Stimulated activated CD4-positive, alpha-beta T cell treated with anti-CD3 and anti-CD28 coated beads, Interleukin-4, amount 100 ng/mL, for 4 hours (primary cell): ENCODE measurements around the gene PANK1.
"Not testable (repeated sequence)": the region's sequence is repeated elsewhere in the genome, so short reads cannot be mapped to it uniquely, and the experiment has no call there.

Experiments
- DNase-seq, 2 experiments: peaks; one replicate each; pipeline ENCODE4 v3.0.0-alpha.2; 2020

The PANK1 gene

DNA sequence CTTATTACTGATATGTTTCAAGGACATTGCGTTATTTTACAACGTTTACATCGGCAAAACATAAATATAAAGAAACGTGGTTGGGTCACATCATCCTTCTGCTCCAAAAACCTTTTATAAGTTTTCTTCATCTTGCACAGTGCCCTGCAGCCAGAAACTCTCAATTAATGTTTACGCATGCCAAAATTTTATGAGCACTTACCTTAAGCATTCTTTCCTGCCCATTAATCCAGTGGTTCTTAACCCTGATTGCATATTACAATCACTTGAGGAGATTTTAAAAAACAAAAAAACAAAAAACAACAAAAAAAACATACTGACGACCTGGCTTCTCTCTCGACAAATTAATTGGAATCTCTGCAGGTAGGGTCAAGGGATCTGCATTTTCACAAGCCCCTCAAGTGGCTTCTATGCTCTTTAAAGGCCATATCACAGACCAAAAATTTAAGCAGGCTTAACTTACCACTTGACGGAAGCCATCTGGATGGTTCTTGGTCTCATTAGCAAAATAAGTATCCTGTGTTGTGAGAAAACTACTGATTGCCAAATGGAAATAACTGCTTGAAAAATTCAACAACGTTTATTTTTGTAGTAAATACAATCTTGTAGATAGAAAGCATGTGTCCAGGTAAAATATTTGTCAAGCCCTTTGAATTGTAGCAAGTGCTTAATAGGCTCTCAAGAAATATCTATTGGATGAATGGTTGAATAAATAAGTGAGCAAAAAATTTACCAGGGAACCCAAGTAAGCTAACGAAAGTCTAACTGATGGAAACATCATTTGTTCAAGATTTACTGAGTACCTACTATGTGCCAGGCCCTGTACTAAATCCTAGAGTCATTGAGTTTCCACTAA lies 78.7 kb downstream of the PANK1 start:
- DNase-seq: no peak

- no peak for DNase-seq
Measured at GRCh38 chr10:89565180-89565579, 79.9 kb downstream of the PANK1 start.

- DNase-seq: no peak
Measured at GRCh38 chr10:89563861-89564478, 81.1 kb downstream of the PANK1 start.

DNA sequence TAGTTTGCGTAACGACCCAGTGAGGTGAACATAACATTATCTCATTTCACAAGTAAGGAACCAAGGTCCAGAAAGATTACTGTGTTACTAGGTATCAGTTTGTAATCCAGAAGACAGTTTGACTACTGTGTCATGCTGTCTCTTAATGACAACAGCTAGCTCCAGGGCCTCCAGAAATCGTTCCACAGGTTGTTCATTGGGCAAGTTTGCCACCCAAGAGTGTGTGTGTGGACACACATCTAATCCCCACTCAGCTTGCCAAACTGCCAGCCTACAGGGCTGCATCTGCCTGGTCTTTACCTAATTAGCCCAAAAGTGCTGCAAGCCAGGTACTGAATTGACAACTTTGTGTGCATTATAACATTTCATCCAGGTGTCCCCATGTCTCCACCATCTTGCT lies 81.7 kb downstream of the PANK1 start:
- DNase-seq: no peak

- no peak for DNase-seq
Measured at GRCh38 chr10:89556600-89556999, 88.4 kb downstream of the PANK1 start.

- DNase-seq: no peak
Measured at GRCh38 chr10:89555688-89556445, 89.2 kb downstream of the PANK1 start.

DNA sequence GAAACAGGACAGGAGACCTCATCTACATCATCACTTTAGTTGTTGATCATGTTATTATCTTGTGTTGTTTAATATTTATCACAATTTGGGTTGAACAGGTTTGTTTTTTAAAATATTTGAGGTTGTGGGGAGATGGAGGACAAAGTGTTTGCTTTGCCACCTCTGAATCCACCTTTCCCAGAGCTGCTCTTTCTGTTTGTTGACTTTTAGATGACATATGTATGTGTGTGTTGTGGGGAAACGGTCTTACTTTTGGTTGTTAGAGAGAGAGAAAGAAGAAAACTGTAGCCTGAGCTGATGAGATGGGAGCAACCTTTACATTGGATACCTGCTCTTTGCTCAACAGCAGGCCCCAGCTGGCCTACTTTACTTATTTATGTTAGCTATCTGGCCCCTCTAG lies 90.6 kb downstream of the PANK1 start:
- no peak for DNase-seq

- DNase-seq: no peak
Measured at GRCh38 chr10:89553064-89553734, 91.8 kb downstream of the PANK1 start.

DNA sequence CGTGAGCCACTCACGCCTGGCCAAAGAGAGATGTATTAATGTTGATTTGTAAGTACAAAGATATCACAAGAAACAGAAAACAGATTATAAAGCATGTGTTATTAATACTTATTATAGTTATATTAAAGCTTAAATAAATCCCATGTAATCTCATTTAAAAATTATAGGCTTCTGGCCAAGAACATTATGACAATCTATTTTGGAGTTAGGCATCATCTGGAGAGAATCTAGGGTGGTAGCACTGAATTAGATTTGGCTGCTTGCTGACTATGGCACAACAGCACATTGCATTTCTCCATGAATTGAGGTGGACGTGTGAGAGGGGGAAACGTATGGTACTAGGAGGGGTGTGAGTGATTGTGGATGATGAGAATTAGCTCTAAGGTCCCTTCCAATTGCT lies 92.8 kb downstream of the PANK1 start:
- DNase-seq: no peak

DNA sequence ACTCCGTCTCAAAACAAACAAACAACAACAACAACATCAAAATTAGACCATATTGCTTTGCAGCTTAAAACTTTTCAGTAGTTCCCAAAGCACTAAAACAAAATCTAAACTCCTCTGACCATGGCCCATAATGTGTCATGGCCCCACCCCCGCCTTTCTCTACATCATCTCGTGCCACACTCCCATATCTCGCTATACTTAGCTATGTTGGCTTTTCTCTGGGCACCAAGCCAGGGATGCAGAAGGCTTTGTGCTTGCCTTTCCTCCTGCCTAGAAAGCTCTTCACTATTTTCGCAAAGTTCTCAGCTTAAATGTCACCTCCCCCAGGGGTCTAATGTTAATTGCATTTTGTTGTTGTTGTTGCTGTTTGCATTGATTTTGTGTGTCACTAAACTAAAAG lies 94.5 kb downstream of the PANK1 start:
- no peak for DNase-seq

DNA sequence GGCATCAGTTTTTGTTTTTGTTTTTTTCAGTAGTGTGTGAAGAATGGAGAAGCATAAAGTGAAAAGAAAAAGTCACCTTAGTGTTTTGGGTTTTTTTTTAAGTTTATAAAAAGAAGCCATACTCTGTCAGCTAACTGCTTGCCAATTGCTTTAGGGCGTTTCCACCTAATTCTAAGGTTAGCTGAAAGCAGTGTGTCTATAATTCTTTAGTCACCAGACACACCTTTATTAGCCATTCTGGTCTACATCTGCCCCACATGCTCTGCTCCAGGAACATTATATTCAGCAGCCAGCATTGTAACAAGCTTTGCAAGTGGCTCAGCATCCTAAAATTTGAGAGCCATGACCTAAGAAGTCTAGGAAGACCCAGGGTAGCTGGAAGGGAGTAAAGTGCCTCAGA lies 95.5 kb downstream of the PANK1 start:
- no peak for DNase-seq

- DNase-seq: no peak
Measured at GRCh38 chr10:89548673-89549072, 96.4 kb downstream of the PANK1 start.

GRCh38 chr10:89547853-89548513 lies 97.1 kb downstream of the PANK1 start:
- no peak for DNase-seq

- DNase-seq: not testable (repeated sequence)
Measured at GRCh38 chr10:89546651-89547050, 98.4 kb downstream of the PANK1 start.

DNA sequence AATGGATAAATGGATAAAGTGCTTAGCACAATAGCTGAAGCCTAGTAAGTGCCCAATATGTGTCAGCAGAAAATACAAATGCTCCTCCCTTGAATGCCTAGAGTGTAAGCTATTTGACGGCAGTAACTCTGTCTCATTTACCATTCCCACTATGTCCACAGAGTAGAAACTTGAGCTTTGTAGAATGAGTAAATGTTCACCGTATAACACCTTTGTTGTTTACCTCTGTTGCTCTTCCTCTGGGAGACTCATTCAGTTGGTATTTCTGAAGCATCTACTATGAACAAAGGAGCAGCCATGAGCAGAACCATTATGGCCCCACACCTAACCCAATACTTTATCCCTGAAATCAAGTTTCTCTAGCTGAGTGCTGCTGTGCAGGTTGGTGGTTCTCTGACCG lies 101.2 kb downstream of the PANK1 start:
- DNase-seq: no peak

- no peak for DNase-seq
Measured at GRCh38 chr10:89540420-89540949, 104.6 kb downstream of the PANK1 start.

GRCh38 chr10:89537364-89537763 lies 107.7 kb downstream of the PANK1 start:
- DNase-seq: no peak

- DNase-seq: no peak
Measured at GRCh38 chr10:89536013-89536354, 109.1 kb downstream of the PANK1 start.

DNA sequence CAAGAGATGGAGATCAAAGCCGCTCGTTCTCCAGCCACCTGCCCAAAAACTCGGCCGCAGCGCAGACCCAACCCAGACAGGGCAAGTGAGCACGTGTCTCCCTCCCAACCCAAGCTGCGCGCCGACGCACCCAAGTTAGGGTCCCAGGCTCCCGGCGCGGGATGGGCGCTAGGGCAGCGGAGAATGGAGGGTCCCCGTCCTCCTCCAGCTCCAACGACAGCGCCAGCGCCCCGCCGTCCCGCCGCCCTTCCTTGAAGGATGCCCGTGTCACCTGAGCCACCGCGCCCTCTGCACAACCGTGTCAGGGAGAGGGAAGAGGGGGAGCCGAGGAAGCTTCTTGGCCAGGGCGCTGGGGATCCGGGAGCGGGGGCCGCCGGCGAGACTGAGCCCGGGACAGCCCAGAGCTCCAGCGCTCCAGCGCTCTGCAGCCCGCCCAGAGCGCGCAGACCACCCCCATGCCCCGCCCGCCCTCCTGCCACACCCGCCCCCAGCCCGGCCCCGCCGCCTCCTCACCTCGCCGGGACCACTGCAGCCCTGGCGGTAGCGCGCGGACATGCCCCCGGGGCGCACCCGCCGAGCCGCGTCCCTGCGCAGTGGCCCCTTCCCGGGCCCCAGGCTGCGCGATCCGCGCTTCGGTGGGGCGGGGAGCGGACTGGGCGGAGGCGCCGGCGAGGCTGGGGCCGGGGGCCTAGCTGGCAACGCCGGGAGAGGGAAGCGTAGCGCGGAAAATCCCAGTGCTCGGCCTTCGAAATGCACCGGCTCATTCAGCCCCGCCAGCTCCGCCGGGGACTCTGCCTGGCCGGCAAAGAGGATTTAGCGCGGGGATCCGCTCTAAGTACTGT lies 109.7 kb downstream of the PANK1 start, which contains the start of gene SLC16A12:
Gene SLC16A12, minus strand, starts transcription at position 424 of the 842 bp plus-strand sequence. CDS start 73,016 bp downstream, outside the sequence.
- no peak for DNase-seq

DNA sequence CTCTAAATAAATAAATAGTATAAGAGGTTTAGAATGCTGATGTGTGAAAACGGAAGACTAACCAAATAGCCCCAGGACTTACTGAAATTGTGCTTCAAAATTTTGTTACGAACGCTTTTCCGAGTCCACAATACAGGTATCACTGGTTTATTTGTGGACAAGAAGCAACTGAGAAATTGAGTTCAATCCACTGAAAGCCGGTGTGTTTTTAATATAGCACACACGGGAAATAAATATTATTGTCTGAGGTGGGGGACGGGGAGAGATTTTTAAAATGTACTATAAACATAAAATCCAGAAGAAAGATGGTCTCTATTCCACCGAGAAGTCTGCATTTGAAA lies 110.2 kb downstream of the PANK1 start:
- DNase-seq: no peak
